A549 (cell line): Measurements from ENCODE around the gene PACS1. TPM values are rescaled to one million over a fixed set of nuclear protein-coding genes. Genes with fewer than 3 reads are reported as not detected.

Experiments
- ATAC-seq, 2 experiments: fragments of 200-7000 bp in 1 of 2; fragments of >200 bp in 1 of 2; cut with Nextera tagmentation in 1 of 2; cut with Tn5 transposase in 1 of 2; 3 replicates each; pipeline versions ENCODE4 v1.8.0 to v1.9.1; 2018 to 2020; ENCODE audit warnings: mild to moderate bottlenecking in 1 of 2, moderate library complexity in 1 of 2
- CTCF ChIA-PET: fragments of 300-600 bp; sonication (Branson Sonifier 250); formaldehyde crosslinking; extraction: SDS; loops from one replicate; lab custom pipeline; 2021; ENCODE audit warnings: antibody characterized with exemption, inconsistent platforms; lab: Yijun Ruan, JAX
- POLR2A ChIA-PET: fragments of 350-600 bp; formaldehyde crosslinking; extraction: SDS; loops from one replicate; lab custom pipeline; 2021; ENCODE audit warnings: antibody characterized with exemption, inconsistent platforms; lab: Yijun Ruan, JAX
- DNase-seq, 2 experiments: peaks; one replicate each; pipeline versions ENCODE4 v3.0.0 to v3.0.0-alpha.2; 2011 to 2016; ENCODE audit warnings: low read depth in 1 of 2, low spot score in 1 of 2
- FAIRE-seq: peaks from 2 replicates; lab custom pipeline; 2011; peaks lifted over from hg19 to GRCh38; lab: Jason Lieb, UNC
- H3K27ac ChIP-seq, 2 experiments: fragments of >200 bp; sonication (Bioruptor Twin); formaldehyde crosslinking; 3 replicates each; pipeline ENCODE4 v1.5.1; 2016 to 2017
- H3K4me1 ChIP-seq: fragments of >200 bp; sonication (Bioruptor Twin); formaldehyde crosslinking; 3 replicates; pipeline ENCODE4 v1.6.1; 2016
- H3K4me2 ChIP-seq: fragments of >200 bp; sonication (Bioruptor Twin); formaldehyde crosslinking; 3 replicates; pipeline ENCODE4 v1.6.1; 2016
- H3K4me3 ChIP-seq: fragments of >200 bp; sonication (Bioruptor Twin); formaldehyde crosslinking; 3 replicates; pipeline ENCODE4 v1.5.1; 2016
- H3K9me3 ChIP-seq: fragments of >200 bp; sonication (Bioruptor Twin); formaldehyde crosslinking; 3 replicates; pipeline ENCODE4 v1.6.1; 2016
- CHD2 ChIP-seq: fragments of 150-350 bp; IDR thresholded peaks from 2 replicates; pipeline ENCODE4 v1.6.1; 2014; ENCODE audit warnings: low read length; ENCODE audit not compliant: partially characterized antibody
- CHD4 ChIP-seq: fragments of 200-600 bp; sonication (generic); IDR thresholded peaks from 2 replicates; pipeline ENCODE4 v1.6.1; 2016; ENCODE audit warnings: antibody characterized with exemption, mild to moderate bottlenecking, borderline replicate concordance
- EHMT2 ChIP-seq: fragments of 200-600 bp; sonication (generic); IDR thresholded peaks from 2 replicates; pipeline ENCODE4 v1.6.1; 2016; ENCODE audit warnings: antibody characterized with exemption, low read depth, mild to moderate bottlenecking, moderate library complexity
- ESRRA ChIP-seq: fragments of 150-350 bp; IDR thresholded peaks from 2 replicates; pipeline ENCODE4 v1.6.1; 2014; ENCODE audit warnings: mild to moderate bottlenecking, low read length, borderline replicate concordance
- FOSB ChIP-seq: fragments of 250-450 bp; sonication (Bioruptor Pico); IDR thresholded peaks from 2 replicates; pipeline ENCODE4 v1.5.0; 2020; ENCODE audit warnings: mild to moderate bottlenecking, moderate library complexity
- FOSL2 ChIP-seq, 2 experiments: fragments of 450-650 bp in 1 of 2; fragments of >200 bp in 1 of 2; sonication (Bioruptor Twin) in 1 of 2; formaldehyde crosslinking; IDR thresholded peaks; 2 replicates each; pipeline versions ENCODE4 v1.5.0 to v1.6.1; 2016 to 2020; ENCODE audit warnings: mild to moderate bottlenecking in 1 of 2, moderate library complexity in 1 of 2
- FOXS1 ChIP-seq: fragments of 250-450 bp; sonication (Bioruptor Pico); IDR thresholded peaks from 2 replicates; pipeline ENCODE4 v1.5.0; 2020; ENCODE audit warnings: mild to moderate bottlenecking, moderate library complexity
- HDAC2 ChIP-seq: fragments of 200-600 bp; sonication (generic); IDR thresholded peaks from 2 replicates; pipeline ENCODE4 v1.6.1; 2016
- JUN ChIP-seq, 2 experiments: fragments of >200 bp; sonication (Bioruptor Twin); formaldehyde crosslinking; IDR thresholded peaks; 2 replicates in 1 of 2; 3 replicates in 1 of 2; pipeline ENCODE4 v1.6.1; 2016 to 2017
- KDM1A ChIP-seq: fragments of 200-600 bp; sonication (generic); IDR thresholded peaks from 2 replicates; pipeline ENCODE4 v1.6.1; 2016; ENCODE audit warnings: low read depth, mild to moderate bottlenecking
- KDM5A ChIP-seq: fragments of 200-600 bp; sonication (generic); IDR thresholded peaks from 2 replicates; pipeline ENCODE4 v1.6.1; 2016; ENCODE audit warnings: antibody characterized with exemption, mild to moderate bottlenecking
- MAZ ChIP-seq: fragments of 150-350 bp; IDR thresholded peaks from 2 replicates; pipeline ENCODE4 v1.6.1; 2014; ENCODE audit warnings: antibody characterized with exemption, low read depth, low read length, borderline replicate concordance
- MYC ChIP-seq: IDR thresholded peaks from 2 replicates; pipeline ENCODE4 v1.6.1; 2012; ENCODE audit warnings: mild to moderate bottlenecking, inconsistent platforms, low read length, improper control_type of control experiment, borderline replicate concordance
- NPAS2 ChIP-seq: fragments of 250-450 bp; sonication (Bioruptor Pico); IDR thresholded peaks from 2 replicates; pipeline ENCODE4 v1.8.0; 2022; ENCODE audit warnings: mild to moderate bottlenecking, moderate library complexity, borderline replicate concordance
- NR3C1 ChIP-seq: fragments of >200 bp; sonication (Bioruptor Twin); formaldehyde crosslinking; IDR thresholded peaks from 3 replicates; pipeline ENCODE4 v1.6.1; 2017
- POLR2A ChIP-seq: IDR thresholded peaks from 2 replicates; pipeline ENCODE4 v1.6.1; 2012; ENCODE audit warnings: mild to moderate bottlenecking, low read length
- RAD21 ChIP-seq, 2 experiments: fragments of >200 bp in 1 of 2; sonication (Bioruptor Twin) in 1 of 2; formaldehyde crosslinking in 1 of 2; IDR thresholded peaks in 1 of 2; conservative IDR thresholded peaks in 1 of 2; 2 replicates in 1 of 2; 3 replicates in 1 of 2; pipeline ENCODE4 v1.6.1; 2012 to 2018; ENCODE audit warnings: inconsistent platforms in 1 of 2
- RFX5 ChIP-seq: fragments of 450-650 bp; IDR thresholded peaks from 2 replicates; pipeline ENCODE4 v1.7.1; 2014; ENCODE audit warnings: antibody characterized with exemption, mild to moderate bottlenecking, moderate library complexity
- RNF2 ChIP-seq: fragments of 200-600 bp; sonication (generic); IDR thresholded peaks from 2 replicates; pipeline ENCODE4 v1.6.1; 2016; ENCODE audit warnings: low read depth, mild to moderate bottlenecking, antibody characterized with exemption, moderate library complexity, borderline replicate concordance
- SREBF2 ChIP-seq: fragments of 450-650 bp; IDR thresholded peaks from 2 replicates; pipeline ENCODE4 v1.6.1; 2014; ENCODE audit warnings: mild to moderate bottlenecking, moderate library complexity
- ZC3H11A ChIP-seq: fragments of 450-650 bp; IDR thresholded peaks from 2 replicates; pipeline ENCODE4 v1.6.1; 2014; ENCODE audit warnings: antibody characterized with exemption, mild to moderate bottlenecking
- WGBS: methylation state at CpG from one replicate; pipeline ENCODE4 v1.1.6; 2017; ENCODE audit errors: missing lambda C conversion rate; 5-methylcytosine and 5-hydroxymethylcytosine counted together
- polyA plus RNA-seq, 4 experiments: library from polyadenylated mRNA; depleted of rRNA in 3 of 4; stranded (reverse); fragments of >200 nt; fragmentation: RNase III in 1 of 4; extraction: RNeasy Plus Mini Kit Qiagen cat#74134 plus additional on column Dnase treatment in 1 of 4; gene quantifications; 2 replicates in 3 of 4; 3 replicates in 1 of 4; pipeline ENCODE4 v1.2.3, GENCODE V29; 2011 to 2017
- TF ChIP-seq, protein P1 (sequence below): fragments of 150-350 bp; IDR thresholded peaks from 2 replicates; pipeline ENCODE4 v1.6.1; 2014; ENCODE audit warnings: low read depth, mild to moderate bottlenecking, low read length
- TF ChIP-seq, protein P2 (sequence below): fragments of 250-450 bp; sonication (Bioruptor Pico); IDR thresholded peaks from 2 replicates; pipeline ENCODE4 v1.5.0; 2020; ENCODE audit warnings: low read depth, mild to moderate bottlenecking, moderate library complexity

PACS1 gene
- polyA plus RNA-seq, 2 of the 4 experiments (the other 2 are of a cell fraction): 48.2 to 59.1 TPM

DNA sequence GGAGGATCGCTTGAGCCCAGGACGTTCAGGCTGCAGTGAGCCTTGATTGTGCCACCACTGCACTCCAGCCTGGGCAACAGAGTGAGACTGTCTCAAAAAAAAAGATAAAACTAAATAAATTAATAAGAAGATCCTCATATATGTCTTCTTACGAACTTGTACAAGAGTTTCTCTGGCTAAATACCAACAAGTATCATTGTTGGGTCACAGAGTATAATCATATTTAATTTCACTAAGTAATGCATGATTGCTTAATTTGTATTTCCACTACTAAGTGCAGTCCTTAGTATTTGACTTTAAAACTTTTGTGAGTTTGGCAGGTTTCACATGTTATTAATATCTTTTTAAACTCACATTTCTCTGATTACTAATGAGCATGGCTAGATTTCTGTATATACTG lies 60.9 kb downstream of the PACS1 start:
- WGBS: 85% methylated on average over 3 of the region's 3 CpGs
- peak overlapping the region in 1 of 2 experiments; percentile 15; a peak in 2 of 6 replicates for H3K27ac ChIP-seq
- TF ChIP-seq NPAS2 (CRISPR knock-in tag): no peak
- TF ChIP-seq CHD2: no peak
- no peak for TF ChIP-seq JUN (IDR thresholded peaks at IDR 0.05)
- TF ChIP-seq RFX5: no peak
- TF ChIP-seq POLR2A: no peak
- no peak for TF ChIP-seq MYC
- TF ChIP-seq RNF2: no peak
- TF ChIP-seq ESRRA: no peak
- TF ChIP-seq FOXS1 (CRISPR knock-in tag): no peak
- no peak for TF ChIP-seq ZC3H11A
- no peak for TF ChIP-seq CHD4
- TF ChIP-seq KDM5A: no peak
- CTCF ChIA-PET: interaction anchor here (0.8 kb wide), 1 partner anchor 62 kb away, joined by 3 read pairs; no protein-coding TSS in a partner anchor
- ATAC-seq (no peak), FAIRE-seq (no peak), DNase-seq (no peak)
- peaks cover 72% of the 10 kb centered on the region for H3K4me1 ChIP-seq
- H3K4me2 ChIP-seq: no peak overlapping the region
- POLR2A ChIA-PET: no interaction called here
- no peaks in the 10 kb centered on the region for H3K9me3 ChIP-seq
- no peak overlapping the region for H3K4me3 ChIP-seq

DNA sequence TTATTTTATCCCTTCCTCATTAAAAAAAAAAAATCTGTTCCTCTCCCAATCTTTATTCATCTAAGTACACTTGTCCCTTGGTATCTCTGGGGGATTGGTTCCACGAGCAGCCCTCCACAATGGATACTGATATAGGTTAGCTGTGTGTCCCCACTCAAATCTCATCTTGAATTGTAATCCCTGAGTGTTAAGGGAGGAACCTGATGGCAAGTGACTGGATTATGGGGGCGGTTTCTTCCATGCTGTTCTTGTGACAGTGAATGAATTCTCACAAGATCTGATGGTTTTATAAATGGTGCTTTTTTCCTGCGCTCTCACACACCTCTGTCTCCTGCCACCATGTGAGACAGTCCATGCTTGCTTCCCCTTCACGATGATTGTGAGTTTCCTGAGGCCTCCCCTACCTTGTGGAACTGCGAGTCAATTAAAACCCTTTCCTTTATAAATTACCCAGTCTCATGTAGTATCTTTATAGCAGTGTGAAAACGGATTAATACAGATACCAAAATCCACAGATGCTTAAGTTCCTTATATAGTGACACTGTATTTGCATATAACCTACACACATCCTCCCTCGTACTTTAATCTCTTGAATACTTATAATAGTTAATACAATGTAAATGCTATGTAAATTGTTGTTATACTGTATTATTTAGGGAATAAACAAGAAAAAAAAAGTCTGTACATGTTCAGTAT lies 62.0 kb downstream of the PACS1 start:
- no peak overlapping the region for H3K4me3 ChIP-seq
- TF ChIP-seq EHMT2 (no peak), HDAC2 (no peak), FOSB (CRISPR knock-in tag) (no peak), SREBF2 (no peak), FOSL2 (IDR thresholded peaks at IDR 0.05) (no peak), FOSL2 (CRISPR knock-in tag; IDR thresholded peaks at IDR 0.05) (no peak), MAZ (no peak), ZC3H11A (no peak), CHD4 (no peak), ESRRA (no peak), RAD21 (conservative IDR thresholded peaks at IDR 0.05 in 1 of 2, IDR thresholded peaks at IDR 0.05 in 1 of 2) (no peak), KDM1A (no peak), NR3C1 (no peak)
- TF ChIP-seq, protein P1, sequence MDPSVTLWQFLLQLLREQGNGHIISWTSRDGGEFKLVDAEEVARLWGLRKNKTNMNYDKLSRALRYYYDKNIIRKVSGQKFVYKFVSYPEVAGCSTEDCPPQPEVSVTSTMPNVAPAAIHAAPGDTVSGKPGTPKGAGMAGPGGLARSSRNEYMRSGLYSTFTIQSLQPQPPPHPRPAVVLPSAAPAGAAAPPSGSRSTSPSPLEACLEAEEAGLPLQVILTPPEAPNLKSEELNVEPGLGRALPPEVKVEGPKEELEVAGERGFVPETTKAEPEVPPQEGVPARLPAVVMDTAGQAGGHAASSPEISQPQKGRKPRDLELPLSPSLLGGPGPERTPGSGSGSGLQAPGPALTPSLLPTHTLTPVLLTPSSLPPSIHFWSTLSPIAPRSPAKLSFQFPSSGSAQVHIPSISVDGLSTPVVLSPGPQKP: no peak
- TF ChIP-seq, protein P2, sequence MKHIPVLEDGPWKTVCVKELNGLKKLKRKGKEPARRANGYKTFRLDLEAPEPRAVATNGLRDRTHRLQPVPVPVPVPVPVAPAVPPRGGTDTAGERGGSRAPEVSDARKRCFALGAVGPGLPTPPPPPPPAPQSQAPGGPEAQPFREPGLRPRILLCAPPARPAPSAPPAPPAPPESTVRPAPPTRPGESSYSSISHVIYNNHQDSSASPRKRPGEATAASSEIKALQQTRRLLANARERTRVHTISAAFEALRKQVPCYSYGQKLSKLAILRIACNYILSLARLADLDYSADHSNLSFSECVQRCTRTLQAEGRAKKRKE (CRISPR knock-in tag): no peak
- peak overlapping the region in 1 of 2 experiments; percentile 20; a peak in 1 of 6 replicates for H3K27ac ChIP-seq
- ATAC-seq (no peak), DNase-seq (no peak), FAIRE-seq (no peak)
- ChIA-PET POLR2A (no interaction called here), CTCF (interaction anchor here (0.8 to 5.5 kb wide), 3 partner anchors 12 to 64 kb away, joined by 3 to 112 read pairs (median 29); partner anchors contain the start of gene PACS1)
- WGBS: 92% methylated on average over 7 of the region's 7 CpGs
- H3K4me2 ChIP-seq: no peak overlapping the region
- no peaks in the 10 kb centered on the region for H3K9me3 ChIP-seq
- peaks cover 70% of the 10 kb centered on the region for H3K4me1 ChIP-seq
